Fibroblast of lung (primary cell): ENCODE measurements around the gene SNX21. TPM values are rescaled to one million over a fixed set of nuclear protein-coding genes. Genes with fewer than 3 reads are reported as not detected.

ENCODE experiments used
- DNase-seq, 2 donors: peaks; one replicate each; pipeline versions ENCODE4 v3.0.0 to v3.0.0-alpha.2; 2010; ENCODE audit warnings: low read depth in 2 of 2
- H2AFZ ChIP-seq: 2 replicates; pipeline ENCODE4 v1.5.1; 2012; ENCODE audit warnings: low read length, control low read depth, inconsistent platforms
- H3K27ac ChIP-seq: 2 replicates; pipeline ENCODE4 v1.5.1; 2011; ENCODE audit warnings: low read length, control low read depth; ENCODE audit not compliant: insufficient read depth
- H3K27me3 ChIP-seq: 2 replicates; pipeline ENCODE4 v1.5.1; 2011; ENCODE audit warnings: mild to moderate bottlenecking, low read length; ENCODE audit not compliant: control insufficient read depth, insufficient read depth
- H3K36me3 ChIP-seq: 2 replicates; pipeline ENCODE4 v1.5.1; 2011; ENCODE audit warnings: low read length; ENCODE audit not compliant: control insufficient read depth, insufficient read depth
- H3K4me1 ChIP-seq: 2 replicates; pipeline ENCODE4 v1.5.1; 2011; ENCODE audit warnings: low read length; ENCODE audit not compliant: control insufficient read depth, insufficient read depth; ENCODE audit errors: extremely low read depth
- H3K4me2 ChIP-seq: 2 replicates; pipeline ENCODE4 v1.5.1; 2011; ENCODE audit warnings: low read length, control low read depth; ENCODE audit not compliant: insufficient read depth; ENCODE audit errors: extremely low read depth
- H3K4me3 ChIP-seq, 4 experiments: fragments of 200-600 bp in 1 of 4; sonication (generic) in 1 of 4; replicated peaks in 1 of 4; 2 replicates each; pipeline ENCODE4 v1.5.1; 2011 to 2016; ENCODE audit warnings: low read length in 4 of 4, low read depth in 3 of 4, mild to moderate bottlenecking in 3 of 4, control low read depth in 2 of 4, inconsistent platforms in 1 of 4, mixed read lengths in 1 of 4; ENCODE audit not compliant: insufficient read depth in 1 of 4; ENCODE audit errors: control extremely low read depth in 1 of 4
- H3K79me2 ChIP-seq: 2 replicates; pipeline ENCODE4 v1.5.1; 2012; ENCODE audit warnings: mild to moderate bottlenecking, low read length, inconsistent platforms; ENCODE audit not compliant: control insufficient read depth, insufficient read depth
- H3K9ac ChIP-seq: 2 replicates; pipeline ENCODE4 v1.5.1; 2011; ENCODE audit warnings: mild to moderate bottlenecking, low read length, control low read depth; ENCODE audit not compliant: insufficient read depth
- H3K9me3 ChIP-seq: 2 replicates; pipeline ENCODE4 v1.5.1; 2012; ENCODE audit warnings: low read depth, low read length; ENCODE audit not compliant: control insufficient read depth, insufficient read depth
- H4K20me1 ChIP-seq: 2 replicates; pipeline ENCODE4 v1.5.1; 2011; ENCODE audit warnings: low read length; ENCODE audit not compliant: control insufficient read depth, insufficient read depth; ENCODE audit errors: extremely low read depth
- EZH2 ChIP-seq: IDR thresholded peaks from 2 replicates; pipeline ENCODE4 v1.5.1; 2012; ENCODE audit warnings: low read length, control low read depth, mild to moderate bottlenecking; ENCODE audit errors: missing control alignments
- polyA plus RNA-seq, 2 donors: library from polyadenylated mRNA; depleted of rRNA in 1 of 2; stranded (reverse) in 1 of 2; unstranded in 1 of 2; fragments of >200 nt; gene quantifications; 2 replicates each; pipeline ENCODE4 v1.2.1, GENCODE V29; 2011 to 2012; ENCODE audit warnings: missing spikeins in 1 of 2
- total RNA-seq: library from RNA; depleted of rRNA; stranded (reverse); fragments of >200 nt; gene quantifications from 2 replicates; pipeline ENCODE4 v1.2.1, GENCODE V29; 2014
- TF ChIP-seq, protein P1 (sequence below), 2 donors: IDR thresholded peaks in 1 of 2; conservative IDR thresholded peaks in 1 of 2; 1 replicate in 1 of 2; 2 replicates in 1 of 2; pipeline ENCODE4 v1.5.1; 2011 to 2012; ENCODE audit warnings: low read length in 2 of 2, control low read depth in 1 of 2, inconsistent platforms in 1 of 2, low read depth in 1 of 2, mild to moderate bottlenecking in 1 of 2

The SNX21 gene
- total and polyA plus RNA-seq, 2 donors (not counting 1 experiment from before 2014, with no cell fraction given) = 21.8 to 101 TPM

DNA sequence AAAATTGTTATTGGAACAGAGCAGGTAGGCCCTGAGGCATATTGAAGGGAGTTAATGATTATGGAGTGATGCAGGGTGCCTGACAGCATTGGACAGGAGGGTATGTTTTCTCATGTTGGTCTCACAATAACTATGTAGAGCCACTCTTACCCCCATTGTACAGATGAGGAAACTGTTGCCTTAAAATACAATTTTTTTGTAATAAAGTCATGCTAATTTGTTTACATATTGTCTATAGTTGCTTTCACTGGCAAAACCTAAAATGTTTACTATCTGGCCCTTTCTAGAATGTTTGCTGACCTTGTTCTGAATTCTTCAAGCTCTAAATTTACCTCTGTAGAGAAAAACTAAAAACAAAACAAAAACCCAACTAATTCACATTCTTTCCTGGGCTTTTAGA lies 17.9 kb downstream of the SNX21 start:
- peaks cover 6% of the 10 kb centered on the region for H3K36me3 ChIP-seq
- no peak overlapping the region for H3K4me3 ChIP-seq
- no peak overlapping the region for H3K27ac ChIP-seq
- H2AFZ ChIP-seq = no peak overlapping the region
- no peaks in the 10 kb centered on the region for H3K27me3 ChIP-seq
- H4K20me1 ChIP-seq = no peaks in the 10 kb centered on the region
- H3K79me2 ChIP-seq = peaks cover 14% of the 10 kb centered on the region
- TF ChIP-seq, protein P1, sequence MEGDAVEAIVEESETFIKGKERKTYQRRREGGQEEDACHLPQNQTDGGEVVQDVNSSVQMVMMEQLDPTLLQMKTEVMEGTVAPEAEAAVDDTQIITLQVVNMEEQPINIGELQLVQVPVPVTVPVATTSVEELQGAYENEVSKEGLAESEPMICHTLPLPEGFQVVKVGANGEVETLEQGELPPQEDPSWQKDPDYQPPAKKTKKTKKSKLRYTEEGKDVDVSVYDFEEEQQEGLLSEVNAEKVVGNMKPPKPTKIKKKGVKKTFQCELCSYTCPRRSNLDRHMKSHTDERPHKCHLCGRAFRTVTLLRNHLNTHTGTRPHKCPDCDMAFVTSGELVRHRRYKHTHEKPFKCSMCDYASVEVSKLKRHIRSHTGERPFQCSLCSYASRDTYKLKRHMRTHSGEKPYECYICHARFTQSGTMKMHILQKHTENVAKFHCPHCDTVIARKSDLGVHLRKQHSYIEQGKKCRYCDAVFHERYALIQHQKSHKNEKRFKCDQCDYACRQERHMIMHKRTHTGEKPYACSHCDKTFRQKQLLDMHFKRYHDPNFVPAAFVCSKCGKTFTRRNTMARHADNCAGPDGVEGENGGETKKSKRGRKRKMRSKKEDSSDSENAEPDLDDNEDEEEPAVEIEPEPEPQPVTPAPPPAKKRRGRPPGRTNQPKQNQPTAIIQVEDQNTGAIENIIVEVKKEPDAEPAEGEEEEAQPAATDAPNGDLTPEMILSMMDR (conservative IDR thresholded peaks at IDR 0.05 in 1 of 2, IDR thresholded peaks at IDR 0.05 in 1 of 2; ENCODE audit: low read depth in 1 of 2, low read length in 2 of 2) = no peak
- no peak for TF ChIP-seq EZH2
- H3K4me2 ChIP-seq = no peak overlapping the region
- no peaks in the 10 kb centered on the region for H3K9me3 ChIP-seq
- peaks cover 2% of the 10 kb centered on the region for H3K4me1 ChIP-seq
- no peak overlapping the region for H3K9ac ChIP-seq
- DNase-seq = no peak

- no peak overlapping the region for H3K9ac ChIP-seq
- DNase-seq = no peak
- no peak overlapping the region for H3K4me2 ChIP-seq
- no peaks in the 10 kb centered on the region for H4K20me1 ChIP-seq
- TF ChIP-seq, protein P1 (conservative IDR thresholded peaks at IDR 0.05 in 1 of 2, IDR thresholded peaks at IDR 0.05 in 1 of 2; ENCODE audit: low read depth in 1 of 2, low read length in 2 of 2) = no peak
- TF ChIP-seq EZH2 = no peak
- H3K36me3 ChIP-seq = peaks cover 6% of the 10 kb centered on the region
- H3K9me3 ChIP-seq = no peaks in the 10 kb centered on the region
- H3K4me3 ChIP-seq = no peak overlapping the region
- H2AFZ ChIP-seq = no peak overlapping the region
- H3K27me3 ChIP-seq = no peaks in the 10 kb centered on the region
- peaks cover 19% of the 10 kb centered on the region for H3K79me2 ChIP-seq
- H3K27ac ChIP-seq = no peak overlapping the region
- H3K4me1 ChIP-seq = peaks cover 2% of the 10 kb centered on the region
These were observed 18.7 kb downstream of the SNX21 start for GRCh38 chr20:45852326-45852725.

DNA sequence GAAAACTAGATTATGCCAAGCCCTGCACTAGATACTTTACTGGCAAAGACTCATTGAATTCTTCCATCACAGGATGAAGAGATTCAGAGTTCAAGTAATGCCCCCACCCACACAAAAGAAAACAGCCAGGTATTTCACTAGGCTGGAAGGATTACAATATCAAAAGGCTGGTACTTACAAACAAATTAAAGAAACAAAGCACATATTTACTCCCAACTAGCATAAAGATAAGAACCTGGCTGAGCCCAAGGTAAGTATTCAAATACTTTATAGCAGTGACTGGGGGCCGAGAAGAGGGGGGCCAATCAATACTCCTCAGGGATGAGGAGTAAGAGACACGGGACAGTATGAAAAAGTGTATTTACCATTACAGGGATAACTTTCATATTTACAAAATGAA lies 19.9 kb downstream of the SNX21 start:
- H3K4me2 ChIP-seq = no peak overlapping the region
- peaks cover 19% of the 10 kb centered on the region for H3K79me2 ChIP-seq
- H3K4me1 ChIP-seq = peaks cover 2% of the 10 kb centered on the region
- no peak for DNase-seq
- no peak overlapping the region for H3K9ac ChIP-seq
- TF ChIP-seq, protein P1 (conservative IDR thresholded peaks at IDR 0.05 in 1 of 2, IDR thresholded peaks at IDR 0.05 in 1 of 2; ENCODE audit: low read depth in 1 of 2, low read length in 2 of 2) = no peak
- no peak for TF ChIP-seq EZH2
- no peak overlapping the region for H3K27ac ChIP-seq
- no peaks in the 10 kb centered on the region for H4K20me1 ChIP-seq
- no peaks in the 10 kb centered on the region for H3K9me3 ChIP-seq
- peaks cover 3% of the 10 kb centered on the region for H3K36me3 ChIP-seq
- H2AFZ ChIP-seq = no peak overlapping the region
- no peaks in the 10 kb centered on the region for H3K27me3 ChIP-seq
- no peak overlapping the region for H3K4me3 ChIP-seq
